ENCODE results near the gene MAP2K2. TPM values are rescaled to one million over a fixed set of nuclear protein-coding genes. Genes with fewer than 3 reads are reported as not detected.

The MAP2K2 gene
- total and polyA plus RNA-seq, 2 donors (not counting 3 experiments of a cell fraction or from before 2014, with no cell fraction given): 126 to 171 TPM

DNA sequence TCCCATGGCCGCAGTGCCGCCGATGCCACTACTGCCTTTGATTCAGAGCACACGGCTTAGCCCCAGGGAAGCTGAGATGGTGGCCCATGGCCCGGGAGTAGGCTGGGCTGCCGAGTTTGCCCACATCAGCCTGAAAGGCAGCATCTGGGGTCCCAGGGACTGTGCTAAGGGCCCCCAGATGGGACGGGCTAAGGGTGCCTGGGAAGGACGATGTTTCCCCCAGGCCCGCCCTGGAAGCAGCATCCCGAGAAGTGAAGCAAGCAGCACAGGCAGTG is 22.5 kb downstream of the MAP2K2 start:
- H4K20me1 ChIP-seq (replicated peaks; ENCODE audit: control insufficient read depth, extremely low read depth, insufficient read depth, low read length): no peaks in the 10 kb centered on the region
- no peak overlapping the region for H3K9ac ChIP-seq (replicated peaks; ENCODE audit: extremely low read depth, insufficient read depth, low read length)
- intact Hi-C loops (cut with micrococcal nuclease) (no loop called here), dilution Hi-C loops (cut with MboI; ENCODE audit: extremely low pct_ligation_motif_present, low sequenced_read_pairs) (no loop called here)
- H3K27ac ChIP-seq (ENCODE audit: insufficient read depth, low read depth, low read length): no peak overlapping the region
- H3K9me1 ChIP-seq (replicated peaks; ENCODE audit: control insufficient read depth, extremely low read depth, insufficient read depth, low read length): no peaks in the 10 kb centered on the region
- no peak overlapping the region for H3K4me2 ChIP-seq (ENCODE audit: insufficient read depth, low read length)
- DNase-seq (ENCODE audit: low read depth, low spot score): no peak
- FAIRE-seq: no peak
- H2AFZ ChIP-seq (ENCODE audit: low read depth, low read length): no peak overlapping the region
- H3K4me1 ChIP-seq (ENCODE audit: control insufficient read depth, extremely low read depth, insufficient read depth, low read length): no peaks in the 10 kb centered on the region
- H3K79me2 ChIP-seq (ENCODE audit: control insufficient read depth, insufficient read depth, low read length): no peaks in the 10 kb centered on the region
- no TSS peak for BruUV-seq (replicated peaks)
- H3K9me3 ChIP-seq (replicated peaks; ENCODE audit: control insufficient read depth, insufficient read depth, low read length): no peaks in the 10 kb centered on the region
- TF ChIP-seq CTCF (IDR thresholded peaks at IDR 0.05; ENCODE audit: extremely low read depth in 1 of 2, insufficient read depth in 1 of 2, low read depth in 1 of 2, low read length in 2 of 2): no peak
- no peaks in the 10 kb centered on the region for H3K27me3 ChIP-seq (ENCODE audit: control insufficient read depth in 2 of 2, insufficient read depth in 2 of 2, low read length in 2 of 2)
- no peak overlapping the region for H3K4me3 ChIP-seq (replicated peaks in 1 of 3; ENCODE audit: insufficient read depth in 1 of 3, low read depth in 1 of 3, low read length in 3 of 3)
- ChIA-PET POLR2A (no interaction called here), CTCF (no interaction called here)
- peaks cover 8 to 50% of the 10 kb centered on the region in 2 experiments for H3K36me3 ChIP-seq (ENCODE audit: control insufficient read depth in 2 of 2, extremely low read depth in 1 of 2, insufficient read depth in 2 of 2, low read length in 2 of 2)

- intact Hi-C loops (cut with micrococcal nuclease) (no loop called here), dilution Hi-C loops (cut with MboI; ENCODE audit: extremely low pct_ligation_motif_present, low sequenced_read_pairs) (no loop called here)
- Histone ChIP-seq H3K27ac (ENCODE audit: insufficient read depth, low read depth, low read length) (no peak overlapping the region), H3K9me3 (replicated peaks; ENCODE audit: control insufficient read depth, insufficient read depth, low read length) (no peaks in the 10 kb centered on the region), H2AFZ (ENCODE audit: low read depth, low read length) (no peak overlapping the region), H3K27me3 (ENCODE audit: control insufficient read depth in 2 of 2, insufficient read depth in 2 of 2, low read length in 2 of 2) (no peaks in the 10 kb centered on the region), H3K79me2 (ENCODE audit: control insufficient read depth, insufficient read depth, low read length) (no peaks in the 10 kb centered on the region), H3K4me1 (ENCODE audit: control insufficient read depth, extremely low read depth, insufficient read depth, low read length) (no peaks in the 10 kb centered on the region), H3K9me1 (replicated peaks; ENCODE audit: control insufficient read depth, extremely low read depth, insufficient read depth, low read length) (no peaks in the 10 kb centered on the region), H4K20me1 (replicated peaks; ENCODE audit: control insufficient read depth, extremely low read depth, insufficient read depth, low read length) (no peaks in the 10 kb centered on the region), H3K4me3 (replicated peaks in 1 of 3; ENCODE audit: insufficient read depth in 1 of 3, low read depth in 1 of 3, low read length in 3 of 3) (no peak overlapping the region), H3K4me2 (ENCODE audit: insufficient read depth, low read length) (no peak overlapping the region), H3K36me3 (ENCODE audit: control insufficient read depth in 2 of 2, extremely low read depth in 1 of 2, insufficient read depth in 2 of 2, low read length in 2 of 2) (peaks cover 8 to 50% of the 10 kb centered on the region in 2 experiments), H3K9ac (replicated peaks; ENCODE audit: extremely low read depth, insufficient read depth, low read length) (no peak overlapping the region)
- ChIA-PET POLR2A (no interaction called here), CTCF (no interaction called here)
- no peak for FAIRE-seq
- no peak for TF ChIP-seq JUN (IDR thresholded peaks at IDR 0.05; ENCODE audit: borderline replicate concordance, insufficient read depth, insufficient read length, low read depth)
- TF ChIP-seq EZH2 (IDR thresholded peaks at IDR 0.05; ENCODE audit: borderline replicate concordance, low read depth, low read length, severe bottlenecking): no peak
- no peak for TF ChIP-seq MYC (IDR thresholded peaks at IDR 0.05; ENCODE audit: low read depth, low read length)
- TF ChIP-seq CTCF (IDR thresholded peaks at IDR 0.05; ENCODE audit: extremely low read depth in 1 of 2, insufficient read depth in 1 of 2, low read depth in 1 of 2, low read length in 2 of 2): no peak
- TF ChIP-seq MAX (IDR thresholded peaks at IDR 0.05; ENCODE audit: insufficient read depth, insufficient read length): no peak
- no peak for TF ChIP-seq POLR2AphosphoS5 (IDR thresholded peaks at IDR 0.05; ENCODE audit: insufficient read depth, low read depth, low read length)
- TF ChIP-seq POLR2A (IDR thresholded peaks at IDR 0.05; ENCODE audit: low read depth, low read length): no peak
- no peak for TF ChIP-seq FOS (IDR thresholded peaks at IDR 0.05; ENCODE audit: borderline replicate concordance, insufficient read depth, low read length)
- TF ChIP-seq GATA2 (IDR thresholded peaks at IDR 0.05; ENCODE audit: insufficient read depth, insufficient read length, low read depth, low read length): no peak
- BruUV-seq (replicated peaks): no TSS peak
- no peak for DNase-seq (ENCODE audit: low read depth, low spot score)
Measured at GRCh38 chr19:4100647-4101495, 23.1 kb downstream of the MAP2K2 start.

Measured in endothelial cell of umbilical vein (primary cell).